Posterior vena cava (tissue), 2 donors: Measurements from ENCODE around the gene HEG1. TPM values are rescaled to one million over a fixed set of nuclear protein-coding genes. Genes with fewer than 3 reads are reported as not detected.

Source experiments
- DNase-seq: peaks from one replicate; pipeline ENCODE4 v3.0.0-alpha.2; 2020; ENCODE audit warnings: low spot score
- intact Hi-C, 2 donors: fragments of 100-400 bp; cut with DNase I; formaldehyde crosslinking; loops; one replicate each; pipeline versions ENCODE4 v1.14.1 to v1.14.2; 2022 to 2023
- total RNA-seq, 2 donors: library from RNA; stranded (reverse); fragmentation: NEBNext Ultra II Directional; extraction: Animal tissue kit (Norgen Biotek cat#: 25700); gene quantifications; one replicate each; pipeline ENCODE4 v1.2.1, GENCODE V29; 2021
- donor health status: DM: yes; HTN: yes; CAD: no.
- donor health status: DM: yes; HTN: yes; CAD: no.

Gene HEG1
- total RNA-seq, 2 donors from 2014 or later: 101 to 123 TPM

DNA sequence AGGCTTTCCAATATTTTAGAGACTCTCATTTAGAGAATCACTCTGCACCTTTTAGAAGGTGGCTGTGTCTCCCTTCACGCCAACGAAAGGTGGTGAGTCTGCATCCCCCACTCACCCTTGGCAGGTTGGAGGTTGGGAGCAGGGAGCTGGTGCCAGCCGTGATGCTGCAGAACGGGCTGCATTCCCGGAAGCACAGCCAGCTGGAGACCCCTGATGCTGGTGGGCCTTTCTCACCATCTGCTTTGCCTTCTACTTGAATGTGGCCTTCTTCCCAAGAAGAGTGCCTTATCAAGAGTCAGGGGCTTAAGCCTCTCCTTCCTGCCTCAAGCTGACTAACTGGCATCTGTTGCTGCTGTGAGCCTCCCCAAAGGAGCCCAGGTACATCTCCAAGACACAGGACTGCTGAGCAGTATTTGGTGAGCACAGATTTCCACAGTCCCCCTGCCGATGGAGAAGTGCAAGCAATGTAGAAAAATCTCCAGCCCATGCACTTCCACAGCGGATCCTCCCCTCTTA, 17.7 kb upstream of the HEG1 start:
- intact Hi-C loops: no loop called here
- no peak for DNase-seq

DNA sequence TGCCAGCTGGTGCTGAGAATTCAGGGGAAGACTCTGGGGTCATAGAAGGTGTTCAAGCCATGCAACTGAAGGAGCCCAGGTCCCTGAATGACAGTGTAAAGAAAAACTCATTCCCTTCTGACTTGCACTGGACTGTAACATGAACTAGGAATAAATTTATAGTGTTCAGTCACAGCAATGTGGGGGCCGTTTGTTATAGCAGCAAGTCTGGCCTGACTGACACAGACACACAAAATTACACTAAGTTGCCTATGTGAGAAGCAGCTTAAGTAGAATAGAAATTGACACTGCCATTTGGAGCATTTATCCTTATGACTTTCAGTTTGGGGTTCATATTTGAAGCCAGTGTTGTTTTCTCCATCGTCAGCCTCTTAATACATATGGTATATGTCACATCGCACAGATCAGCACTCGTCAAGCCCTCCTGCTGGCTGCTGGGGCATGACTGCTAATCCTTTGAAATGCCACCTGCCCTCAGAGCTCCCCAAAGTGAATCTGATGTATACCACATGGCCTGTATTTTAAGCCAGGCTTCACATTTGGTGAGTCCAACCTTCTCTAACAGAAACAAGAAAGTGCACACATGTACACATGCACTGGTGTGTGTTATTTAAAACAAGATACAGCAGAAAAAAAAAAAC, 17.1 kb upstream of the HEG1 start:
- no peak for DNase-seq
- intact Hi-C loops: no loop called here

DNA sequence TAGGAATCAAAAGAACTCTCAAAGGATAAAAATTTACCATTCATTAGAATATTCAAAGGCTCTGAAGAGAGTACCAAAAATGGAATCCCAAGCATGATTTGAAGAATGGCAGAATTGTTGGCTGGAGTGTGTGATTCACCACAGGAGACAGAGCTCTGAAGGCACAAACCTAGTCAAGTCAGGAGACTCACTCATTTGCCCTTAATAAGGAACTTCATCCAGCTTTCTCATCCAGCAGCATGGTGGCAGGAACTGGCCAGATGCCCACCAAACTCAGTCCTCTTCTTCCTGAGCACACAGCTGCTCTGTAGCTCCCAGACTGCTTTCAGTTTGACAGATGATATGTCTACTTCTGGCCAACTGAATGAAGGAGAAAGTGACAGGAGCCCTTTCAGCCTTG, 16.5 kb upstream of the HEG1 start:
- intact Hi-C loops: no loop called here
- DNase-seq: no peak

DNA sequence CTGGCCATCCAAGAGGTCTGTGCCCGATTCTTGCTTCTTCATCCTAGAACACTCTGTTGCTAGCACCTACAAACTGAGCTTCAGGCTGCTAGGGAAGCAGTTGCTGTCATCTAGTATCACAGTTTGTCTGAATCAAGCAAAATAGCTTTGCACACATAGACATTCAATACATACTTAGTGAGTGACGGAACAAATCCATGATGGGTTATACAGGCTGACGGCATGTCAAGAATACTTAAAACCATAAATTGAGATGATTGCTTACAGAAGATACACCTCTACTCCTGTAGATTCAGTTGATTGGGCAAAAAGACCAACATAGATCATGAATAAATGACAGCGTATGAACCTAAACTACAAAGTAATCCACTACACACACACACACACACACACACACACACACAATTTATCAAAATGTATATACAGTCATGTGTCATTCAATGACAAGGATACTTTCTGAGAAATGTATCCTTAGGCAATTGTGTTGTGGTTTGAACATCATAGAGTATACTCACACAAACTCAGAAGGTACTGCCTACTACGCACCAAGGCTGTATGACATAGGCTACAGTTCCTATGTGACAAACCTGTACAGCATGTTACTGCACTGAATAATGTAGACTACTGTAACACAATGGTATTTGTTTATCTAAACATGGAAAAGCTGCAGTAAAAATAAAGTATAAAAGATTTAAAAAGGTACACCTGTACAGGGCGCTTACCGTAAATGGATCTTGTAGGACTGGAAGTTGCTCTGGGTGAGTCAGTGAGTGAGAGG, 14.4 kb upstream of the HEG1 start:
- DNase-seq: no peak
- intact Hi-C loops: no loop called here

DNA sequence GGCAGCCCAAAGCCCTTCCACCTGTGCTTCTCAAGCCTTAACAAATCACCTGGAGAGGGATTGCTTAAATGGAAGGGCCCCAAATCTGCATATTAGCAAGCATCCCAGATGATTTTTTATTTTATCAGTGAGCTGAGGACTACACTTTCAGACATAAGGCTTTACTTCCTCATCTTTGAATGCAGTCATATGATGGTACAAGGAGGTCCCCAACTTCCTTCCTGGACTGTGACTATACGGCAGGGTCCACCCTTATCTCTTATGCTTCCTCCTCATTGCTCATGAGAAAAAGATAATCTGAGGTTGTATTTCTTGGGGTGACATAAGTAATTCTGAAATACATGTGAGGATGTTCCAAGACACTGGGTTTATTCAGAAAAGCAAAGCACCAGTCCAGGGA, 13.7 kb upstream of the HEG1 start:
- no peak for DNase-seq
- intact Hi-C loops: no loop called here

DNA sequence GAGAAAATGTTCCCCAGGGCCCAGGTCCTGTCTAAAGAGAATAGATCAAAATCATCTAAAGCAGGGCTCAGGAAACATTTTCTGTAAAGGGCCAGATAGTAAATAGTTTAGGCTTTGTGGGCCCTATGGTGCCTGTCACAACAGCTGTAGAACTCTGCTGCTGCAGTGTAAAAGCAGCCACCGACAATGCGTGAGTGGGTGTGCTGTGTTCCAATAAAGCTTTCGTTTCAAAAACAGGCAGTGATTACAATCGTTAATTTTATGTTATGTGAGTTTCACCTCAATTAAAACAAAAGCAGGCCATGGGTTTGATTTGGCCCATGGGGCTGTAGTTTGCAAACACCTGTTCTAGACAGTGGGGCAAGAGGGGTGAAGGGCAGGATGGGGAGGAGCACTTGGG, 12.5 kb upstream of the HEG1 start:
- no peak for DNase-seq
- intact Hi-C loops: no loop called here

DNA sequence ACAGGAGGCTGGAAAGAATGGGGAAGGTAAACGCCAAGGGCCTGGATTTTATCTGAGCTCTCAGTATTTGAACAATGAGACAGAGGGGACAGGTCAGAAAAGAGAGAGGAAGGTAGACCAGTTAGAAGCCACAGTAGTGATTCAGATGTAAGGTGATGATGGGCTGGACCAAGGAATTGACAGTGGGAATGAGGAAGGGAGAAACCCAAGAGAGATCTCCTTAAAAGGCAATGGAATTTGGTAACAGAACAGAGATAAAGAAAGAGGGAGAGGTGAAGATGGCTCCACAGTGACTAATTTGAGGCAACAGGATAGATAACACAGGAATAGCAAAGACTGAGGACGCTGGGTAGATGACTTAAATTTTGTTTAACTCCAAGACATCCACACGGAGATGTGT, 11.4 kb upstream of the HEG1 start:
- DNase-seq: no peak
- intact Hi-C loops: no loop called here

DNA sequence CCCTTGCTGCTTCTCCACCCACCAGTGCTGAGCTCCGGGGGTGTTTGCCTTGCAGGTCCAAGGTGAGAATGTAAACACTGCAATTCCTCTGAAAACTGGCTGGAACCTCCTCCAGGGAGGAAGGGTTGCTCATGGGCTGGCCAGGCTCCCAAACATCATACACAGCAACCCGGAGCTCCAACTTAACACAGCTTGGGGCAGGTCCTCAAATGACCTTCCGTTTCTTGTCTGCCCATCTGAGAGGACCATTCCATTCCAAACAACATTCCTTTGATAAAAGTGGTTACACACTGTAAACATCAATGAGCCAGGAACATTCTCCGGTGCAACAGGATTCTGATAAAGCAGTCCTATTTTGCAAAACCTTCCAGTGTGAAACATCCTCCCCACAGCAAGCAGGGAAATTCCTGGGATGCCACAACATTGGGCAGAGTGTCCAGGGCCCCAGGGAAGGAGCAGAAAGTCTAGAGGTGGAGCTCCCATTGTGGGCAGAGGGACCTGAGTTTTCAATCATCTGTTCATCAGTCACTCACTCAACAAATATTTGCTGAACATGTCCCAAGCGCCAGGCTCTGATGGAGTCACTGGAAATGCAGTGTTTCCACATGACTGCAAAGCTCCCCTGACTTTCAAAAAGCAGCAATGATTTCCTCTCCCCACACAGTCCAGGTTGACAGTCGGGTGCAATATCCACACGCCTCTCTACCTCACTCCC, 7.3 kb upstream of the HEG1 start:
- no peak for DNase-seq
- intact Hi-C loops: no loop called here

DNA sequence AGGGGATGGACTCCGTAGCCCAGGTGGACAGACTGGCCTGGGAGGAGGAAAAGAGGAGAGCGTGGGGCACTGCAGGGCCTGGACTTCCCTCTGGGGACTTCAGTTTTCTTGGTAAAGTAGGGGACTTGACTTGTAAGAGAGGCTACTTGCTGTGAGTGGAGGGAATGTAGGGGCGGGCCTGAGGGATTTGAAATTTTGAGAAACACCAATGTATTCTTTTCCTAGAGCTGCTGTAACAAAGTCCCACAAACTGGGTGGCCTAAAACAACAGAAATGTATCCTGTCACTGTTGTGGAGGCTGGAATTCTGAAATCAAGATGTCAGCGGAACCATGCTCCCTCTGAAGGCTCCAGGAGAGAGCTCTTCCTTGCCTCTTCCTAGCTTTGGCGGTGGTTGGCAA, 5.8 kb upstream of the HEG1 start:
- intact Hi-C loops: no loop called here
- DNase-seq: no peak

DNA sequence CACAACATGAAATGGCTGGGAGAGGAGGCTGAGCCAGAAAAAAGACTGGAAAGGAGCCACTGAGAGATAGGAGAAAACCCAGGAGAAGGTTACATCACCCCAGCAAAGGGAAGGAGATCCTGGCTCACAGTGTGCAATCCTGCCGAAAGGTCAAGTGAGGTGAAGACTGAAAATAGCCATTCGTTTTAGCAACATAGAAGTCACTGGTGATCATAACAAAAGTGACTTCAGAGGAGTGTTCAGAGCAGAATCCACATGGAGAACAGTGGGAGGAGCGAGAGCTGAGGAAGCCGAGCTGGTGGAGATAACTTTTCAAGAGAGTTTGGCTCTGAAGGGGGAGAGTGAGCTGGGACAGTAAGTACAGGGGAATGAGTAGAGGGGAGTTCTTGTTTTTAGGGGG, 5.4 kb upstream of the HEG1 start:
- intact Hi-C loops: no loop called here
- DNase-seq: no peak

DNA sequence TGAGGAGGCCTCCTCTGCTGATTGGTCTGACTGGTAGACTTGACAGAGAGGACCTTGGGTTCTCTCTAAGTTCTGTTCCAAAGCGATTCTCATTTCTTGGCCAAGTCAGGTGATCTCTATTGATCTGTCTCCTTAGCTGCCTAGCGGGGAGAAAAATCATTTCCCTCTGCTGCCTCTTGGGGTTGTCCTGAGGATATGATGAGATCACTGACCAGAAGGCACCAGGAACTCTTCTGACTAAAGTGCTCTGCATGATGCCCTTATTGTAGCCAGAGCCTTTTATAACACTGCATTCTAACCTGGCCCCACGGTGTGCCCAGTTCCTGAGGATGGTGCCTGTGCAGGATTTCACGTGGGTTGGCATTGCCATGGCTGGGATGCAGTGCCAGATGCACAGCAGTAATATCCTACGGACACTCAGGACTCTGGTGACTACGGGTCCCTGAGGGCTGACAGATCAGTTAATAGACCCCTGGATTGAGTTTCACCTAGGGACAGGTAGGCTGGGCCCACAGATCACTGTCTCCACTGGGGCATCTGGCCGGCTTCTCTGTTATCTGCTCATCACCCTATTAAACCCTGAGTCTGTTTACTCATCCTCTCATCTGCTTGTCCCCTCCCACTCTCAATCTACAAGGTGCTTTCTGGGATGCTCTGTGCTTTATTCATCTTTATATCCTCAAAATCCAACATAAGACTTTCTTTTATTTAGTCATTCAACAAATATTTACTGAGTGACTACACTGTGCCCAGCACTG, 3.9 kb upstream of the HEG1 start:
- no peak for DNase-seq
- intact Hi-C loops: loop anchor here in 1 of 2 donors (10.0 kb wide), 1 partner anchor 105 kb away; no protein-coding TSS in a partner anchor

DNA sequence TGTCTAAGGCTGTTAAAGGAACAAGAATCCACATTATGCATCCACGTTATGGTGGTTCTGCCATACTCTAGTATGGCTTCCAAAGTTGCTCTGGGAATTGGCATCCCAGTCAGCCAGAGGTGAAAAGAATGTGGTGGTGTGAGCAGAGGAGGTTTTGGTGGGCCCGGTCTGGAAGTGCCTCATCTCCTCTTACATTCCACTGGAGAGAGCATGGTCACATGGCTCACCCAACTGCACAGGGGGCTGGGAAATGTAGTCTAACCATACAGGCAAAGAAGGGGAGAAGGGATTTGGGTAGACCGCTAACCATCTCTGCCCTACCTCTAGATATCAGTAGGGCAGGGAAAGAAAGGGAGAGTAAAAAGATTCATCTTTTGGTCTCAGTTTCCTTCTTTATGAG, 3.2 kb upstream of the HEG1 start:
- no peak for DNase-seq
- intact Hi-C loops: loop anchor here in 1 of 2 donors (10.0 kb wide), 1 partner anchor 106 kb away; no protein-coding TSS in a partner anchor

DNA sequence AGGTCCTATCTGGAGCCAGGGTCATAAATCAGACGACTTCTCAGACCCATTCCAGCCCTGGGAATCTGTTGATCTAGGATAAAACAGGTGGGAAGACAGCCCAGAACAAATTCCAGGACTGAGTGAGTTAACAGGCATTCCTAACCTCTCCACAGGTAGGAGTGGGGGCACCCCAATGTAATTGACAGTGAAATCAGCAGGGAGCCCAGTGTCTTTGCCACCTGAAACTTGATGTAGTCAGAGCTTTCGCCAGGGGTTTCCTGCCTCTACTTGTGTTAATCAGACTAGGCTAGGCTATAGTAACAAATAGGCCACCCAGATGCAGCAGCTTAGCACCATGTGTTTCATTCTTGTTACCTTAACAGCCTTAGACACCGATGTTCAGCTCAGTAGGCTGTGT, 2.7 kb upstream of the HEG1 start:
- intact Hi-C loops: loop anchor here in 1 of 2 donors (10.0 kb wide), 1 partner anchor 106 kb away; no protein-coding TSS in a partner anchor
- no peak for DNase-seq

DNA sequence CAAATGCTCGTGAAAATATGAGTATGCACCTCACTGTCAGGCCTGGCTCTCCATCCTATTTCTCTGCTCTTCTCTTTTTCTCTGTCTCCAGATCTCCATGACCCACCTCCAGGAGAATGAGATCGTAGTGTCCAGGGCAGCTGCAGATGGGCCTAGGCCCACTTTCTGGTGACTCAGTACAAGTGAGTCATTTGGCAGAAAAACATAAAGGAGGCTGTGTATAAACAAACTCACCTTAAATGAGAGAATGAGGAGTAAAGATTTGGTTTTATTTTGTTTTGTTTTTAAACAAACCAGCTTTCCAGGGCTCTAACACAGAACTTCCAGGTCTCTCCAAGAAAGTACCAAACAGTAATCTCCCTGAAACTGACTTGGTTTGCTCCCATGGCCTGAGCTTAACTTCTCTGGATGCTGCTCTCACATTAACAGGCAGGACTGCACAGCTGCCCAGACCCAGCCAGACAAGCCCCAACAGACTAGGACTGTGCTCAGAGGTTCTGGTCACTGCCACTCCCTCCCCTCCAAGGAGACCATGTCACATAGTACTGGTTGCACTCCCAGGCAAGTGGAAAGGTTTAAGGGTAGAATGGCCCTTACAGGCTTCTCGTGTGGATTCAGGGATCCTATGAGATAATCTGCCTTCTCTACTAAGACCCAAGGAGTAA, 1.5 kb upstream of the HEG1 start:
- DNase-seq: no peak
- intact Hi-C loops: loop anchor here in 1 of 2 donors (10.0 kb wide), 1 partner anchor 107 kb away; no protein-coding TSS in a partner anchor

DNA sequence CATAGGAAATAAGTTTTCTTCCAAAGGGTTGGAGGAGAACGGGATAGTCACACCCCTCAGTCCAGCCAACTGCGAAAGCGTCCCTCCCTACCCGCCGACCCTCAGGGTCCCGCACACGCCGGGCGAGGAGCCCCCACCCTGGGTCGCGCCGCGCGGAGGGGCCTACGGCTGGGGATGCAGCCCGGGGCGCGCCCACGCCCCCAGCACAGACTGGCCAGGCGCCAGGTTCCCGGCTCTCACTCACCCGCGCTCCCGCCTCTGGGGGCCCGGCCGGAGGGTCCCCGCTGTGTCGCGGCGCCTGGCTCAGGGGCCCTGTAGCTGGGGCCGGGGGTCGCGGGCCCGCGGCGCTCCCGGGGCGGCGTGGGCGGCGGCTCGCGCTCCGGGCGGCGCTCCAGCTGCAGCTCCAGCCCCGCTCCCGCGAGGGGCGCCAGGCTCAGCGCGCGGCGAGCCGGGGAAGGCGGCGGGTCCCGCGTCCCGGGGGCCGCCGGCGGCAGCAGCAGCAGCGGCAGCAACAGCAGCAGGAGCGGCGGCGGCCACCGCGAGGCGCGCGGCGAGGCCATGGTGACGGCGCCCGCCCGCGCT, 375 bp downstream of the HEG1 start:
- intact Hi-C loops: loop anchor here in 1 of 2 donors (10.0 kb wide), 1 partner anchor 109 kb away; no protein-coding TSS in a partner anchor
- DNase-seq: no peak

DNA sequence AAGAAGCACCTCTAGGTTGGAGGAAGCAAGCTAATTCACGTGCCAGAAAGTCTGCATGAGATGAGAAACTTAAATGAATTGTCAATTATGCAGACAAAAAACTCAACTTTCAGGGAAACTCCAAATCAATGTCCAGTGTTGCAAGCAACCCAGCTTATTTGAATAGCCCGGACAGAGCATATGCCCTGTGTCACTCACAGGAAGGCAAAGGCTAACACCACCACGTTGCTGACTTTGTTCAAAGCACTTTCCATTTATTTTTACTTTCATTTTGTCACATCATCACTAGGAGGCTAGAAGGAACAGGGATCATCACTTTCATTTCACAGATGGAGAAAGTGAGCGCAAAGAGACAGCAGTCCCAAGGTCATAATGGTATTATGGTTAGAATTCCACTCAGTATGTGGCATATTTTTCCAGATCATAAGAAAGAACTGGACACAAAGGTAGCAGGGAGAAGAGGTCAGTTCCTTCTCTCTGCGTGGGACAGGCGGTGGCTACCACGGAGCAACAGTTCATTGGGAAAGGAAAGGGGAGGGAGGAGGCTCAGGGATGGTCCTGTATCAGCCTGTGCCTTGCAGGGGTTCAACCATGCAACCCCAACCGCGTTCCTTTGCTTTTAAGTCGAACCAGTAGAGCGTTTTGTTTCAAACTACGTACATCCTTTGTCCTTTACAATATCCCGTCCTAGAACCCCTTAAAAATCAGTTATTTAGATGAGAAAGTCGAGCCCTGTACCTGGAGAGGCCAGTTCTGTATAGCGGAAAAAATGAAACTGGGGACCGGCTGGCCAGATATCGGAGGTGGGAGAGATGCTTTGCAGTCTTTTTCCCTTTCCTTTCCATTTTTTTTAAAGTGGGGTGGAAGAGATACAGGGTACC, 1.1 kb downstream of the HEG1 start:
- intact Hi-C loops: loop anchor here (5.0 to 10.0 kb wide), 2 partner anchors 88 to 110 kb away; no protein-coding TSS in a partner anchor
- DNase-seq: no peak

DNA sequence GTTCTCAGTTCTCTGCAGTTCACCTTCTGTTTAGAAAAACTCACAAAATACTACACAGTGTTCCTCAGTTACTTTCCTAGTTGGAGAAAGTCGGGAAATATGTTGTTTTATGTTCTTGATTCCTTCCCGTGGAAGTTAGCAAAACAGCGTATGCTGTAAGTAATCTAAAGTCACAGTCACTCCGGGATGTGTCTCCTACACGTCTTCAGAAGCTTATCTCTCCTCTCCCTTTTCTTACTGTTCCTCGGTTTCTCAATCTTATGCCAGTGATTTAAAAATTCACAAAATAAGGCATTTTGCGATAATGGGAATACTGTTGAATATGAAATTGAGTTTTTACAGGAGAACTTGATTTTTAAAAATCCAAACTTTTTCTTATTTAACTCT, 1.7 kb downstream of the HEG1 start:
- DNase-seq: no peak
- intact Hi-C loops: loop anchor here (5.0 to 10.0 kb wide), 2 partner anchors 88 to 111 kb away; no protein-coding TSS in a partner anchor
